HL-60/S4 treated with phorbol 12-myristate 13-acetate at 8.2 ng/mL for 4 days and 3 days (cell line): Measurements from ENCODE around the gene TMPRSS7.

Source experiments
- in situ Hi-C: fragments of 300-500 bp; cut with MboI; formaldehyde crosslinking; loops from 2 replicates; pipeline ENCODE4 v1.15.0; 2022; ENCODE audit warnings: low sequenced_read_pairs

The TMPRSS7 gene

GRCh38 chr3:112034436-112034835 lies at the start of gene TMPRSS7:
Gene TMPRSS7, plus strand, starts transcription at chr3:112034736. Its CDS starts 110 bp downstream, at chr3:112034846.
- in situ Hi-C loops: no loop called here

- in situ Hi-C loops: no loop called here
Measured at GRCh38 chr3:111986800-111987199, 47.7 kb upstream of the TMPRSS7 start.

- in situ Hi-C loops: no loop called here
Measured at GRCh38 chr3:111989061-111989678, 45.4 kb upstream of the TMPRSS7 start.

- in situ Hi-C loops: no loop called here
Measured at GRCh38 chr3:111993038-111993437, 41.5 kb upstream of the TMPRSS7 start.

- in situ Hi-C loops: no loop called here
Measured at GRCh38 chr3:111998636-111999483, 35.7 kb upstream of the TMPRSS7 start, which contains the start of gene TAGLN3. Gene TAGLN3, plus strand, starts transcription at chr3:111998922. Its CDS starts 501 bp downstream, at chr3:111999423.

- in situ Hi-C loops: no loop called here
Measured at GRCh38 chr3:111999484-112000324, 34.8 kb upstream of the TMPRSS7 start.

GRCh38 chr3:112000367-112000771 lies 34.2 kb upstream of the TMPRSS7 start:
- in situ Hi-C loops: no loop called here

GRCh38 chr3:112000966-112001365 lies 33.6 kb upstream of the TMPRSS7 start:
- in situ Hi-C loops: no loop called here

- in situ Hi-C loops: no loop called here
Measured at GRCh38 chr3:112001526-112001925, 33.0 kb upstream of the TMPRSS7 start.

- in situ Hi-C loops: no loop called here
Measured at GRCh38 chr3:112002096-112002971, 32.2 kb upstream of the TMPRSS7 start.

- in situ Hi-C loops: no loop called here
Measured at GRCh38 chr3:112003321-112004080, 31.0 kb upstream of the TMPRSS7 start.

- in situ Hi-C loops: no loop called here
Measured at GRCh38 chr3:112004187-112004586, 30.3 kb upstream of the TMPRSS7 start.

GRCh38 chr3:112004669-112005068 lies 29.9 kb upstream of the TMPRSS7 start:
- in situ Hi-C loops: no loop called here

- in situ Hi-C loops: no loop called here
Measured at GRCh38 chr3:112005091-112005672, 29.4 kb upstream of the TMPRSS7 start.

GRCh38 chr3:112007633-112008032 lies 26.9 kb upstream of the TMPRSS7 start:
- in situ Hi-C loops: no loop called here

GRCh38 chr3:112009670-112010069 lies 24.9 kb upstream of the TMPRSS7 start:
- in situ Hi-C loops: no loop called here

- in situ Hi-C loops: no loop called here
Measured at GRCh38 chr3:112010636-112011035, 23.9 kb upstream of the TMPRSS7 start.

- in situ Hi-C loops: no loop called here
Measured at GRCh38 chr3:112011376-112011940, 23.1 kb upstream of the TMPRSS7 start.
